ACHN (cell line): ENCODE measurements around the gene HDGFL2.

Experiments
- DNase-seq: peaks from one replicate; pipeline ENCODE4 v3.0.0-alpha.2; 2015
- in situ Hi-C: cut with HindIII; loops from 2 replicates; pipeline ENCODE4 v1.10.0; 2017; ENCODE audit warnings: low sequenced_read_pairs, low pct_ligation_motif_present, low pct_unique_long_range_greater_than_20kb

HDGFL2 gene

DNA sequence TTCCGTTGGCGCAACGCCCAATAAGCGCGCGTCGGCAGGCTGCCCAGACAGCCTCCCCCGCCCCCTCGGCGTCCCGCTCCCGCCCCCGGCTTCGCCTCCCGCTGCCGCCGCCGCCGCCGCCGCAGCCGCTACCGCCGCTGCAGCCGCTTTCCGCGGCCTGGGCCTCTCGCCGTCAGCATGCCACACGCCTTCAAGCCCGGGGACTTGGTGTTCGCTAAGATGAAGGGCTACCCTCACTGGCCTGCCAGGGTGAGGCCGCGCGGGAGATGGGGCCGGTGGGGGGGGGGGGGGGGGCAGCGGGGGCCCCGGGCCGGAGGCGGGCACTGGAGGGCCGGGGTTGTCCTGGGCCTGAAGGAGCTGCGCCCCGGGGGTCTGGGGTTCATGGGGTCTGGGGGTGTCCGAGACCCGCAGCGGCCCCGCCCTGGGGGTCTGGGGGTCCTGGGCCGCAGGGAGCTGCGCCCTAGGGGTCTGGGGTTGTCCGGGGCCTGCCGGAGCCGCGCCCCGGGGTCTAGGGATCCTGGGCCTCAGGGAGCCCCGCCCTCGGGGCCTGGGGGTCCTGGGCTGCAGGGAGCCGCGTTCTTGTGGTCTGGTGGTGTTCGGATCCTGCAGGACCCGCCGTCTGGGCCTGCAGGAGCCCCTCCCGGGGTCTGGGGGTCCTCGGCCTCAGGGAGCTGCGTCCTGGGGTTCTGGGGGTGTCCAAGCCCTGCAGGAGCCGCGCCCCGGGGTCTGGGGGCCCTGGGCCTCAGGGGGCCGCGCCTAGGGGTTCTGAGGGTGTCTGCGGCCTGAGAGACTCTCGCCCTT is at the start of gene HDGFL2:
HDGFL2 (plus strand) TSS at position 124 of the 801 bp plus-strand sequence; CDS start at position 178, 54 bp downstream.
- in situ Hi-C loops: no loop called here
- DNase-seq: no peak

DNA sequence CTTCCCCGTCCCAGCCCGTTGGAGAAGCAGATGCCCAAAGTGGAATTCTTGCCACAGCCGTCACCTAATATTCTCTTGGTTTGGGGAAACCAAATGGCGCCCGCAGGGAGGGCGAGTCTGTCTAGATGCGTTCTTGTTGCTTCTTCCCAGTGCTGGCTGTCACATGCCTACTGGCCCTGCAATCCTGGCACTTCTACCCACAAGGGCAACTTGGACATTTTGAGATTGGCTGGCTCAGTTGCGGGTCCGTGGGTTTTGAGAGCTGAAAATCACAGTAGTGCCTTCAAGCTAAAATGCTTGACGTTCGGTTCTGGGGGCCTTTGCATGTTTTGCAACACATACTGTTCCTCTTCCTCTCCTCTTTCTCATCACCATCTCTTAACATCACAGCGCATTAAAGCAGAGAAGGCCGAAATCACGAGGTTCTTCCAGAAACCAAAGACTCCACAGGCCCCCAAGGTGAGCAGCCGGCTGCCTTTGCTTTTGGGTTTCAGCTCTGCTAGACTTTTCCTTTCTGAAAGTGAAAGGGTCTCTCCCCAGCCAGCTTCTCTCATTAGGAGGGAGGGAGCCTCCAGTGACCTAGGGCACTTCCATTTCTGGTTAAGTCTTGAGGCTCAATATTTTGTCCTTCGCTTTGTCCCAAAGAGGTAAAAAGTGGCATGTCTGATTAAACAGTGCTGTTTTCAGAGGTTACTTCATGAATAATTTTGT is 48.5 kb upstream of the HDGFL2 start:
- DNase-seq: no peak
- in situ Hi-C loops: no loop called here

DNA sequence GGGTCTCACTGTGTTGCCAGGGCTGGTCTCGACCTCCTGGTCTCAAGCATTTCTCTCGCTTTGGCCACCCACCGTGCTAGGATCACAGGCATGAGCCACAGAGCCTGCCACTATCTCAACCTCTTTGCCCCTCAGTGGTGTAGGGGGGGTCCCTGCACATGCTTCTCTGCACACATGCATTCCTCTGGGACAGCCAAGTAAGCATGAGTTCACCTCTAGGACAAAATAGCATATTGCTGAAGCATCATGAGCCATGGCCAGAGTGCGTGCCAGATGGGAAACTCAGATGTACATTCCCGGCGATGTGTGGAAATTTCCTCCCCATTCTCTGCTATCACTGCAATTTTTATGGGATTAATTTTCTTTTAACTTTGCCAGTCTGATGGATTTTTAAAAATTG is 46.6 kb upstream of the HDGFL2 start:
- in situ Hi-C loops: no loop called here
- DNase-seq: no peak

DNA sequence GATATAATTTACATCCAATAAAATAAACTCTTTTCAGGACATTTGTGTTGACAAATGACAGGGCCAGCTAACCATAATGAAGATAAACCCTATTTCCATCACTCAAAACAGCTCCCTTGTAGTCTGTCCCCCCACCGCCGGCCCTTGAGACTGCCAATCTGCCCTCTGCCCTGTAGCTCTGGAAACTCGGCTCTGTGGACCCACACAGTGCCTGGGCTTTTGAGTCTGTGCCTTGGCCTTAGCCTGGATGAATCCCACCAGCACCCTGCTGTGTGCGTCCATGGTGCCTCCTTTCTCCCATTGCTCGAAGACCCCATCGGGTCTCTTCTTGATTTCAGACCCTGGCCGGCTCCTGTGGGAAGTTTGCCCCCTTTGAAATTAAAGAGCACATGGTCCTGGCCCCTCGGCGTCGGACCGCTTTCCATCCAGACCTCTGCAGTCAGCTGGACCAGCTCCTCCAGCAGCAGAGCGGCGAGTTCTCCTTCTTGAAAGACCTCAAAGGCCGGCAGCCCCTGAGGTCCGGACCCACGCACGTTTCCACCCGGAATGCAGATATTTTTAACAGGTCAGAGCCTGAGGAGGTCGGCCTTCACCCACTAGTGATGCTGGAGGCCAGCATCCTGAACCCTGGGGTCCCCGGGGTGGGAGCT is 43.6 kb upstream of the HDGFL2 start:
- in situ Hi-C loops: no loop called here
- DNase-seq: no peak

DNA sequence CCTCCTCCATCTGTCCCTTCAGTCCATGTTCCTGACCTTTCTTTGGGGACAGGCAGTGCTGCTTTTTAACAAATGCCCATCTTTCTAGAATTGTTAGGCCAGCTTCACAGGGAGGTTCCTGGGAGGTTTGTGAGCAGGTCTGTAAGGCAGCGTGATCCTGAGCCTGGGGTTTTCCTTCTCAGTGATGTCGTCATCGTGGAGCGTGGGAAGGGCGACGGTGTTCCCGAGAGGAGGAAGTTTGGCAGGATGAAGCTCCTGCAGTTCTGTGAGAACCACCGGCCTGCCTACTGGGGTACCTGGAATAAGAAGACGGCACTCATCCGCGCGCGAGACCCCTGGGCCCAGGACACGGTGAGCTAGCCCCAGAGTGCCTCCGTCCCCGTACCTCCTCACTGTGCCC is 42.8 kb upstream of the HDGFL2 start:
- no peak for DNase-seq
- in situ Hi-C loops: no loop called here

DNA sequence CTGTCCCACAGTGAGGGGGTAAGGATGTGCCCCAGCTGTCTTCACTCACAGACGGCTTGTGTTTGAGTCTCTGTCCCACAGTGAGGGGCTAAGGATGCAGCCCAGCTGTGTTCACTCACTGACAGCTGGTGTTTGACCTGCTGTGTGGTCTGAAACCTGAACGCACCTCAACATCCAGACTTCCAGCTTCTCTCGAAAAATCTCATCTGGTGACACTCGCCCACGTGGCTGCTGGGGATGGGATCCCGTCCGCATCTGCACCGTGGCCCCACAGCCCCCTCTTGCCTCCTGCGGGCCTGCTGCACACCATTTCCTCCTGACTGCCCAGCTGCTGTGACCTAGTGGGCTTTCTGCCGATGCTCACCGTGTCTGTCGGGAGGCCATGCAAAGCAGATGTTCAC is 42.3 kb upstream of the HDGFL2 start:
- in situ Hi-C loops: no loop called here

DNA sequence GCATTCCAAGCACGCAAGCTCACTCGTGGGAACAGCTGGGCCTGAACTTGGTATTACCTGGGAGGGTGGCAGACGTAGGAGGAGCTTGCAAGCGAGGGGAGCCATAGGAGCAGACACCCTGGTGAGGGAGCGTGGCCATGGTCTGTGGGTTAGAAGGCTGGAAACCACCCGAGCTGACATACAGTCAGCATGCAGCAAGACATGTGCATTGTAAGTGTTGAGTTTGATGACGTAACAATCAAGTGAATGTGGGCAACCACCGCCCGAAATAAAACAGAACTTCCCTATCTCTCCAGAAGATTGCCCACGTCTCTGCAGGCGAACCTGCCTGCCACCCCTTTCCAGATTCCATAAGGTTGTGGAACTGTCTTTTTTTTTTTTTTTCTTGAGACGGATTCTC is 41.3 kb upstream of the HDGFL2 start:
- no peak for DNase-seq
- in situ Hi-C loops: no loop called here

More for the DNA sequence above, 42.3 kb upstream of the HDGFL2 start:
- no peak for DNase-seq

DNA sequence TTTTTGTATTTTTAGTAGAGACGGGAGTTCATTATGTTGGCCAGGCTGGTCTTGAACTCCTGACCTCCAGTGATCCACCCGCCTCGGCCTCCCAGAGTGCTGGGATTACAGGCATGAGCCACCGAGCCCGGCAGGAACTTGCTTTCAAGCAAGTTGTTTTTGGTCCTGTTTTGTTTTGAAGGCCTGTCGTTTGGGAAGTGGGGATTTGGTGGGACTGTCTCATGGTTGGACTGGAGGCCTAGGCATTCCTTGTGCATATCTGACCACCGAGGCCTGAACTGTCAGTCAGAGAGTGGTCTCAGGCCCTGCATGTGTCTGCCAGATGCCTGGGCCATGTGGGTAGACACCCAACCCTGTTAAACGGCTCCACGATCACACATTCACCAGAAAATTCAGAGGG is 40.8 kb upstream of the HDGFL2 start:
- DNase-seq: no peak
- in situ Hi-C loops: no loop called here

DNA sequence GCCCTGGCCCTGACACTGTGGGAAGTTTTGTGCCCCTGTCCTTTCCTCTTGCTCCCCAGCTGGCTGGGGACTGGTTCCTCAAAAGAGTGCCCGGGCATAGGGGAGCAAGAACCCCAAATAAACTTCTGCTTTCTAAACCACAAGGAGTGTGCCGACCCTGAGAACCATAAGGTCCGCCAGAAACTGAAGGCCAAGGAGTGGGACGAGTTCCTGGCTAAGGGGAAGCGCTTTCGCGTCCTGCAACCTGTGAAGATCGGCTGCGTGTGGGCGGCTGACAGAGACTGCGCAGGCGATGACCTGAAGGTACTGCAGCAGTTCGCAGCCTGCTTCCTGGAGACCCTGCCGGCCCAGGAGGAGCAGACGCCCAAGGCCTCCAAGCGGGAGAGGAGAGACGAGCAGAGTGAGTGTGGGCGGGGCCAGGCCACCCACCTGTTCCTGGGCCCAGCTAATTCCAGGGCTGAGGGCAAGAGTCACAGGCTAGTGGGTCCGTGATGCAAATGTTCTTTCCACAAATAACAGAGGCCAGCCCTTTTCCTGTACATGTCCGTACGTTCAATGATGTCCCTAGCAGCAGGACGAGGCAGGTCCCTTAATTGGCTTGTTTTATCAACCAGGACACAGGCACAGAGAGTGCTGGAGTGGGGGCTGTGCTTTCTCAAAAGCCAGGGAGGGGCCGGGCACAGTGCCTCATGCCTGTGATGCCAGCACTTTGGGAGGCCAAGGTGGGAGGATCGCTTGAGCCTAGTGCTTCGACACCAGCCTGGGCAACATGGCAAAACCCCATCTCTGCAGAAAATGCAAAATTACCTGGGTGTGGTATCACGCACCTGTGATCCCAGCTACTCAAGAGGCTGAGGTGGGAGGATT is 40.1 kb upstream of the HDGFL2 start:
- in situ Hi-C loops: no loop called here
- DNase-seq: no peak

DNA sequence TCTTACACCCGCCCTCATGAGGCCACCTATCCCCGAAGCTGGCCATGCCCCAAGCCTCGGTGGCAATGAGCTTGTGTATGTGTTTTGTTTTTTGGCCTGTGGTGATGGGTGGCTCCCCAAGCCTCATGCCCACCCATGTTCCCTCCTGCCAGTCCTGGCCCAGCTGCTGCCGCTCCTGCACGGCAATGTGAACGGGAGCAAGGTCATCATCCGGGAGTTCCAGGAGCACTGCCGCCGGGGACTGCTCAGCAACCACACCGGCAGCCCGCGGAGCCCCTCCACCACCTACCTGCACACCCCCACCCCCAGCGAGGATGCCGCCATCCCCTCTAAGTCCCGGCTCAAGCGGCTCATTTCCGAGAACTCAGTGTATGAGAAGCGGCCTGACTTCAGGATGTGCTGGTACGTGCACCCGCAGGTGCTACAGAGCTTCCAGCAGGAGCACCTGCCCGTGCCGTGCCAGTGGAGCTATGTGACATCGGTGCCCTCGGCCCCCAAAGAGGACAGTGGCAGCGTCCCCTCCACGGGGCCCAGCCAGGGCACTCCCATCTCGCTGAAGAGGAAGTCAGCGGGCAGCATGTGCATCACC is 39.1 kb upstream of the HDGFL2 start:
- no peak for DNase-seq
- in situ Hi-C loops: no loop called here

DNA sequence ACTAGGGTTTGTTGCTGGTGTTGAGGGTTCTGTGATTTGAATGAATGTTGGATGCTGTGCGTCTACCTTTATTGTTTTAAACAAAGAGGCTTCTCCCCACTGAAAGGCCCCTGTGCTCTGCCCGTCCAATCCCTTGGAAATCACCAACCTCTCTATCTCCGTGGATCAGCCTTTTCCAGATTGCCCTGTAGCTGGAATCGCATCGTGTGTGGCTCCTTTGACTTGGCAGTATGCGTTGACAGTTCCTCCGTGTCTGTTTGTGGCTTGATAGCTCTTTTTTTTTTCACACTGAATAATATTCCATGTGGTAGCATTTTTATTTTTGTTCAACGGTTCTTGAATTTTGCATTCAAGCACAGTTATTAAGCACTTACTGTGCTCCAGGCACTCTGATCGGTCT is 37.7 kb upstream of the HDGFL2 start:
- in situ Hi-C loops: no loop called here
- DNase-seq: no peak

DNA sequence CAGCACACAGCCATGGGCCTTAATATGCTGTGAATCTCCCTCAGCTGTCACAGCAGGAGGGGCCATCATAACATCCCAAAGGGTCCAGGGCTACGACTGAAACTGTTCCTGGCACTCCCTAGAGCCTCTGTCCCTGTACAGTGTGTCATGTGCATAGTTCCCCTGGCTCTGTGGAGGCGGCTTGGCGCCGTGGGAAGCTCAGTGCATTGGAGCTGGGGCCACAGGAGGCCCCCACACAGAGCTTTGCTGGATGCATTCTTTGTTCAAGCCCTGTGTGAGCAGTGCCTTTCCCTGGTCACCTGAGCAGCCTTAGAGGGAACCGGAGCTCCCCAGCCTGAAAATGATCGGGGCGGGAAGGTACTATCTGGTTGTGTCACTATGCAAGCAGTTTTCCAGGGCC is 35.9 kb upstream of the HDGFL2 start:
- in situ Hi-C loops: no loop called here
- DNase-seq: no peak

DNA sequence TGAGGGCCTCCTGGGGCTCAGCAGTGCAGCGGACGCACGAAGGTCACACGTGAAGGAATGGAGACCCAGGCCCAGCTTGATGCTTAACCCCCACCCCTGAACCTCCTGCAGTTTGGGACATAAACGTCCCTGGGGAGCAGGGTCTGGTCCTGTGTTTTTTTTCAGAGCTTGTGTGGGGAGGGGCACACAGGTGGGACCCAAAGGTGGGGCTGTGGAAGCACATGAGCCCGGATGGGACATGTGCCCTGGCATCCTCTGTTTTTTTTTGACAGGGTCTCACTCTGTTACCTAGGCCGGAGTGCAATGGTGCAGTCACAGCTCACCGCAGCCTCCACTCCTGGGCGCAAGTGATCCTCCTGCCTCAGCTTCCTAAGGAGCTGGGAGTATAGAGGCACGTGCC is 35.0 kb upstream of the HDGFL2 start:
- in situ Hi-C loops: no loop called here

DNA sequence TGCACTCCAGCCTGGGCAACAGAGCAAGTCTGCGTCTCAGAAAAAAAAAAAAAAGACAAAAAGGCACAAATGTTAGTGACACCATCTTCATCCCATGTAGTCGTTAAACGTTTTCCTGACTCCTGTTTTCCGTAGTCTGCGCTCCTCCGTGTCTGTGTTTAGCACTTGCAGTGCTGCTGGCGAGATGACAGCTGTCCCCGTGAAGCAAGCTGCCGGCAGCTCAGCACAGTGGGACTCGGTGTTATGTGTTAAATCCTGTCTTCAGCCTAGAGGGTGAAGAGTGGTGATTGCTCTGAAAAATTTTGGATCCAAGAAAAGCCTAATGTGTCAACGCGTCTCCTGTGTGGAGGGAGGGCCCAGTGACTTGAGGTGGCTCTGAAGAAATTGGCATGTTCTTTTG is 32.9 kb upstream of the HDGFL2 start:
- DNase-seq: no peak
- in situ Hi-C loops: no loop called here

More for the DNA sequence above, 35.0 kb upstream of the HDGFL2 start:
- no peak for DNase-seq

DNA sequence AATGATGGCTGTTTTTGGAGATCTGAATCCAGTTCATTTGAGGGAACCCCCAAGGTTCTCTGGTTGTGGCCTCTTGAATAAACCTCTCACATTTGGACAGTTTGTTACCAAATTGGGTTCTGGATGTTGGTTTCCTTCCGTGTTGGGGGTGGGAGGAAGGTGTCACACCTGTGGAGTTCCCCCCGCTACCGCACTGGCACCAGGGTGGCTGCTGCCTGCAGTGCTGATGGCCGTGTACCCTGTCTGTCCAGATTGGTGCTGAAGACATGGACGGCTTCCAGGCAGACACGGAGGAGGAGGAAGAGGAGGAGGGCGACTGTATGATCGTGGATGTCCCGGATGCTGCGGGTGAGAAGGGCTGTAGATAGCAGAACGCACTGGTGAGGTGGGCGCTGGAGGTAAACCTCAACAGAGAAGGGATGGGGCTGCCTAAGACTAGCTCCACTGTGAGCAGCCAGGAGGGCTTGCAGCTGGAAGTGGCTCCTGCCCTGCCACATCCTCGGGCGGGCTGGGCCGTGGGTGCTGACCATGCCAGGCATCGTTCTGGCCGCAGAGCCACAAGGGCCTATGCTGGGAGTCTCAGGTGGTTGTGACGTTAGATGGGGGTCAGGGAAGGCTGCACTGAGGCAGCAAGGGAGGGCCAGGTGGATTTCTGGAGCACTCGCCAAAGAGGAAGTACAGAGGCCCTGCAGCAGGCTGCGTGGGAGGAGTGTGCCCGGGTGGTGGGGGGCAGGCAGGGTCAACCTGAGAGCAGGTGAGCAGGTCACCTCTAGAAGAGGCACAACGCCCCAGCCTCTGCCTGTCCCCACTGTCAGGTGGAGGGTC is 29.9 kb upstream of the HDGFL2 start:
- in situ Hi-C loops: no loop called here

DNA sequence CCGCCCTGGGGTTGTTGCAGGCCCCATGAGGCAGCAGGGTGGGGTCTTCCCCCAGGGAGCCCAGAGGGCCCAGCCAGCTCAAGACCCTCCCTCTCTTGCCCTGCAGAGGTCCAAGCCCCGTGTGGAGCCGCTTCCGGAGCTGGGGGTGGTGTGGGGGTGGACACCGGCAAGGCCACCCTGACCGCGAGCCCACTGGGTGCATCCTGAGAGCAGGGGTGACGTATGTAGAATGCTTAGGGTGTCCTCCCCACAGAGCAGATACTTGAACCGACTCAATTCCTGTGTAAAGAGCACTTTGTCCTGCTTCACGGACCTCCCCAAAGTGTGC is 29.3 kb upstream of the HDGFL2 start:
- in situ Hi-C loops: no loop called here
- DNase-seq: no peak

More for the DNA sequence above, 29.9 kb upstream of the HDGFL2 start:
- DNase-seq: no peak

DNA sequence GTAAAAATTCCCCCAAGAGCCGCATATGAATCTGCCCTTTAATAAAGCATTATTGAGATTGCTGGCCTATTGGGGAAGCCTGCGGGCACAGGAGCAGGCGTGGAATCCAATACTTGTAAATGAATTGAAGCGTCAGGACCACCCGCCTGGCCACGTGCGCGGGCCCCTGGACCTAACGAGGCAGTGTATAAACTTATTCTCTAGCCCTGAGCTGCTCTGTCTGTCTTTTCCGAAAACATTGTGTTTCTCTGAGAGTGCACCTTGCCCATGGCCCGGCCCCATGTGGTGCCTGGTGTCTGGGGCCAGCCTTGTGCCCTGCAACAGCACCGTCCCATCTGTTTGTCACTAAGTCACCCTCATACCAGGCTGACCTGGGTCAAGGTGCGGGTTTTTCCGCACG is 28.9 kb upstream of the HDGFL2 start:
- in situ Hi-C loops: no loop called here
- no peak for DNase-seq
